HG02885 (cell line): ENCODE results near the gene DCAF4.

Source experiments
- ATAC-seq: cut with Tn5 transposase; IDR thresholded peaks from one replicate; pipeline ENCODE4 v1.9.1; 2021; ENCODE audit warnings: mild to moderate bottlenecking; ENCODE audit not compliant: unreplicated experiment, poor library complexity

Gene DCAF4, protein sequence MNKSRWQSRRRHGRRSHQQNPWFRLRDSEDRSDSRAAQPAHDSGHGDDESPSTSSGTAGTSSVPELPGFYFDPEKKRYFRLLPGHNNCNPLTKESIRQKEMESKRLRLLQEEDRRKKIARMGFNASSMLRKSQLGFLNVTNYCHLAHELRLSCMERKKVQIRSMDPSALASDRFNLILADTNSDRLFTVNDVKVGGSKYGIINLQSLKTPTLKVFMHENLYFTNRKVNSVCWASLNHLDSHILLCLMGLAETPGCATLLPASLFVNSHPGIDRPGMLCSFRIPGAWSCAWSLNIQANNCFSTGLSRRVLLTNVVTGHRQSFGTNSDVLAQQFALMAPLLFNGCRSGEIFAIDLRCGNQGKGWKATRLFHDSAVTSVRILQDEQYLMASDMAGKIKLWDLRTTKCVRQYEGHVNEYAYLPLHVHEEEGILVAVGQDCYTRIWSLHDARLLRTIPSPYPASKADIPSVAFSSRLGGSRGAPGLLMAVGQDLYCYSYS

DNA sequence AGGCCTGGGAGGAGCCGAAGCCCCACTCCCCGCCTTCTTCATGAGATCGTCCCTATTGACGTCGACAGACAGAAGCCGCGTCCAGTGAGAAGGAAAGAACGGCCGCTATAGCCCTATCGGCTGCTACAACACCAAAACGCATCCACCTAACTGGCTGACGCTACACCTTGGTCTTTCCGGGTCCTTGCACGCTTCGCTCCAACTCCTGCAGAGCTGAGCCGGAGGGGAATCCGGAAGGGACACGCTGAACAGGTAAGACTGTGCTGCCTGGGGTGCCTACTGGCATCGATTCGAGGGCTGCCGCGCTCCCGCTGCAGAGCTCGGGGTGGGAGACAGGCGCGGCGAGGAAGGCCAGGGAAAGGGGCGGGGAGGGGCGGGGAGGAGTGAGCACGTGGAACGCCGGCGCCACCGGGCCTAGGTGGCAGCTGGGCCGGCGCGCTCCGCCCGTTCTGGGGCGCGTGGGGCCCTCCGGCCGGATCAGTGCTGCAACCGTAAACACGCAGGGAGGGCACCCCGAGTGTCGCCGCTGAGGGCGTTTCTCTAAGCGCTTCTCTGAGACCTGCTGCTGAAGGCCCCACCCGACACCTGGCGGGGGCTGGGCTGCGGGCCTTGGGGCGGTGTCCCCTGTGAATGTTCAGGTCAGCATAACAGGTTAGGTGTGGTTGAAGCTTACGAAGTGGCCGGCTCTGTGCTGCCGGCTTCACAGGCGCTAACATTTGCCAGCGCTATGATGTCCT, at the start of gene DCAF4:
DCAF4 (plus strand) TSS at position 173 of the 737 bp plus-strand sequence. CDS start 11,515 bp downstream, outside the sequence.
- ATAC-seq, result peak; percentile 97

GRCh38 chr14:72876710-72877063, 49.6 kb upstream of the DCAF4 start:
- no peak for ATAC-seq

DNA sequence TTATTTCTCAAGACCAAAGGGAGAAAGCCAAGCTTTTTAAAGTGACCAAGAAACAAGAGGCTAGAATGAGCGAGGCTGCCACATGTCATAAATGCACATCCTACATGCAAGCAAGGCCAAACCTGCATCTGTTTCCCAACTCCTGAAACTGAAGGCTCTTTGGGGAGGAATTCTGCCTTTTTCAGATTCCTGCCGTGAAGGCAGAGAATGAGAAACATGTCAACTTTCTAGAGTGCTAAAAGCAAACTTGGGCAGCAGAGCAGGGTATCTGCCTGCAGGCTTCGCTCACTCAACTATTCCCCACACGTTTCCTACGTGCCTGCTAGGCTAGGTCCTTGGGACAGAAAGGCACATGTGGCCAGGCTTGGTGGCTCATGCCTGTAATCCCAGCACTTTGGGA, 47.5 kb upstream of the DCAF4 start:
- ATAC-seq, result no peak

- no peak for ATAC-seq
Observed at GRCh38 chr14:72879431-72879830, 46.8 kb upstream of the DCAF4 start.

- no peak for ATAC-seq
Observed at GRCh38 chr14:72880164-72880563, 46.1 kb upstream of the DCAF4 start.

GRCh38 chr14:72880820-72881219, 45.4 kb upstream of the DCAF4 start:
- no peak for ATAC-seq

- ATAC-seq, result no peak
Observed at GRCh38 chr14:72881543-72881942, 44.7 kb upstream of the DCAF4 start.

DNA sequence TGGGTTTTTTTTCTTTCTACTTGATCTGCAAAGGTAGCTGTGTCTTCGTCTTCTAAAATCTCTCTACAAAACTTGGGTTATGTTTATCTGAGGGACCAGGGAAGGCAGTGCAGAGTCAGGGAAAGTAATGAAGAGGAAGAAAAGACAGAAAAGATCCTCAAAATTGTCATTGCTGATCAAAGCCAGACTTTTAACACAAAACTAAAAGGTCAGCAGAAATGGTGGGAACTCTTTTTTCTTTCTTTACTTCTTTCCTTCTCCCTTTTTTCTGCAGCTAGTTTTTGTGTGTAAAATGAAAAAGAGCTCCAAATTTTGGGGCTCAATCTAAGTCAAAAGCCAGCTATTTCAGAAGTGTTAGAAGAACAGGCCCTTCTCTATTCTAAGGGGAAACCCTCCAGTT, 44.2 kb upstream of the DCAF4 start:
- no peak for ATAC-seq

DNA sequence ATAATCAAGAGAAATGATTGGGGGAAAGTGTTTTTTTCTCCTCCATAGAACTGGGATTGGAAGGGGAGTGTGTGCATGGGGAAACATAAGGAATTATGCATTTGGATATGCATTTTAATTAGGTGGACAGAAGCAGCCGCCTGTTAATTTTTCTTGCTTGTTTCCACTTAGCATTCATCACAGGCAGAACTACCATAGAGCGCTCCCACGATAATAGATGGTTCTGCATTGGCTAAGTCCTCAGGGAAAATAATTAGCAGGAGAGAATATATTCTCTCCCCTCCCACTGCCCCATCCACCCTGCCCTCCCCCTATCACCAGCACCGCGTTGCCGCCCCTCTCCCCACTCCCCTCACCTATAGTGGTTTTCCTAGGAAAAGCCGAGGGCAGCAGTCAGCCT, 43.8 kb upstream of the DCAF4 start:
- no peak for ATAC-seq

DNA sequence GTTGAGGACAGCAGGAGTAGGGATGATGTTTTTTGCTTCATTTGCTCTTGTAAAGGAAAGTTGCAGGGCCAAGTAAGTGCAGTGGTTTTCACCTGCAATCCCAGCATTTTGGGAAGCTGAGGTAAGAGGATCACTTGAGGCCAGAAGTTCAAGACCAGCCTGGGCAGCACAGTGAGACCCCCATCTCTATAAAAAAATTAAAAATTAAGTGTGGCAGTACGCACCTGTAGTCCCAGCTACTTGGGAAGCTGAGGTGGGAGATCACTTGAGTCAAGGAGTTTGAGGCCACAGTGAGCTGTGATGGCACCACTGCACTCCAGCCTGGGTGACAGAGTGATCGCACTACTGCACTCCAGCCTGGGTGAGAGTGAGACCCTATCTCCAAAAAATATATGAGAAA, 43.2 kb upstream of the DCAF4 start:
- no peak for ATAC-seq

GRCh38 chr14:72883961-72884360, 42.3 kb upstream of the DCAF4 start:
- no peak for ATAC-seq

DNA sequence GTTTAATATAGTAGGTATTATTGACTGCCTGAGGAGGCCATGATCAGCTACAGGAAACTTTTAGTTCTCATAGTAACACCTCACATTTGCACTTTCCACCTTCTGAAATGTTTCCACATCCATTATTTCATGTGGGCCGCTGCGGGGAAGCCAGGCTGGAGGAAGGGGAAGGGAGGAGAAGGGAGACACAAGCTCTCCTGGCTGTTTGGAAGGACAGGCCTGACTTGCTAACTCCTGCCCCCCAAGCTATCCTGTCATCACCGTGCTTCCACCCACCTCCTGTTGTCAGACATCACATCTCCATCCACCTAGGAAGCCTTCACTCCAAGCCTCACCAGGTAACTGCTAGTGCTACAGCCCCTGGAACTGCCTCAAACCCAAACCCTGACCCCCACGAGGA, 41.9 kb upstream of the DCAF4 start:
- no peak for ATAC-seq

- ATAC-seq, result no peak
Observed at GRCh38 chr14:72887514-72887913, 38.8 kb upstream of the DCAF4 start.

GRCh38 chr14:72888192-72888591, 38.1 kb upstream of the DCAF4 start:
- no peak for ATAC-seq

GRCh38 chr14:72888636-72889201, 37.5 kb upstream of the DCAF4 start:
- ATAC-seq, result no peak

DNA sequence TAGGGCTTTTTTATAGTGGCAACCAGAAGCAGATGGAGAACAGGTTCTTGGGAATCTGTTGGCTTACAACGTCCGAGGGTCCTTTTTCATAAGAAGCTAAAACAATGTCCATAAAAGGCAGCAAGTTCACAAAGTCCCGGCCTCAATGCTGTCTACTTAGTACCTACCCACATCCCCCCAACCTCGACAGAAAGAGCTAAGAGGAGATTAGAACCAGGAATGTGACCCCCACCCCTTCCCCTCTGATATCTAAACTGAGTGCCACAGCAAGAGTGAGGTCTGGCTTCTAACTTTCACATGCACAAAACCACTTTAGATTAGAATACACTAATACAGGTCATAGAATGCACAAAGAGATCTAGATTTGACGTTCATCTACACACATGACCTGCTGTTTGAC, 36.9 kb upstream of the DCAF4 start:
- ATAC-seq, result no peak

GRCh38 chr14:72891666-72892102, 34.6 kb upstream of the DCAF4 start:
- ATAC-seq, result no peak

GRCh38 chr14:72892103-72892878, 34.0 kb upstream of the DCAF4 start:
- ATAC-seq, result no peak

- ATAC-seq, result peak; percentile 12
Observed at GRCh38 chr14:72892879-72893635, 33.2 kb upstream of the DCAF4 start.
